ENCODE data around the gene LTBP2. TPM values are rescaled to one million over a fixed set of nuclear protein-coding genes. Genes with fewer than 3 reads are reported as not detected.

The LTBP2 gene
- total RNA-seq = 315 and 335 TPM in 2 replicates

DNA sequence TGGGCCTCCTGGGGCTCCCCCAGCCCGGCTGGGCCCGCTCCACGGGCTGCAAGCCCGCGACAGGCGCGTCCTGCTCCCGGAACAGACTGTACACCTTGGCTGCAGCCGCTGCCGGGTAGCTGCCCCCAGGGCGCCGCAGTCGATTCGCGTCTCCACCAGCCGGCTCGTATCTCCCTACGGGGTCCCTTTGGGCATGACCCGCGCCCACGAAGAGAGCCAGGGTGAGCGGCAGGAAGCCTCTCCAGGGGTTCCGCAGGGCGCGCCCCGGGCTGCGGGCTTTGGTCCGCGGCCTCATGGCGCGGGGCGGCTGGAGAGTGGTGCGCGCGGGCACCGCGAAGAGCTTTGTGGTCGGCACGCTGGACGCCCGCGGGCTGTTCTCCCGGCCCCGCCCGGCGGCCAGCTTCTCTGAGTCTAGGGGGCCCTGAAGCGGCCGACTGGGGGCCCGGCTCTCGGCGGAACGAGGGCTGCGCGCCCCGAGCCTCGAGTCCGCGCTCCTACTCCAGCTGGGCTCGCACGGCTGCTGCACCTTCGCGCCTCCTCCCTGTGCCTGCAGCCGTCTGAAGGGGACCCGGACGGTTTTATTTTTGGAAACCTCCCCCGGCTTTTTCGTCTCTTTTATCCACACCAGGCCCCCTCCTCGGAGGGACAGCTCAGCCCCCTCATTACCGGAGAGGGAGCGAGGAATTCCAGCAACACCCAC lies at the start of gene LTBP2:
Gene LTBP2 (minus strand): TSS at position 588 of the 700 bp plus-strand sequence. CDS start 293 bp downstream, at position 295.

DNA sequence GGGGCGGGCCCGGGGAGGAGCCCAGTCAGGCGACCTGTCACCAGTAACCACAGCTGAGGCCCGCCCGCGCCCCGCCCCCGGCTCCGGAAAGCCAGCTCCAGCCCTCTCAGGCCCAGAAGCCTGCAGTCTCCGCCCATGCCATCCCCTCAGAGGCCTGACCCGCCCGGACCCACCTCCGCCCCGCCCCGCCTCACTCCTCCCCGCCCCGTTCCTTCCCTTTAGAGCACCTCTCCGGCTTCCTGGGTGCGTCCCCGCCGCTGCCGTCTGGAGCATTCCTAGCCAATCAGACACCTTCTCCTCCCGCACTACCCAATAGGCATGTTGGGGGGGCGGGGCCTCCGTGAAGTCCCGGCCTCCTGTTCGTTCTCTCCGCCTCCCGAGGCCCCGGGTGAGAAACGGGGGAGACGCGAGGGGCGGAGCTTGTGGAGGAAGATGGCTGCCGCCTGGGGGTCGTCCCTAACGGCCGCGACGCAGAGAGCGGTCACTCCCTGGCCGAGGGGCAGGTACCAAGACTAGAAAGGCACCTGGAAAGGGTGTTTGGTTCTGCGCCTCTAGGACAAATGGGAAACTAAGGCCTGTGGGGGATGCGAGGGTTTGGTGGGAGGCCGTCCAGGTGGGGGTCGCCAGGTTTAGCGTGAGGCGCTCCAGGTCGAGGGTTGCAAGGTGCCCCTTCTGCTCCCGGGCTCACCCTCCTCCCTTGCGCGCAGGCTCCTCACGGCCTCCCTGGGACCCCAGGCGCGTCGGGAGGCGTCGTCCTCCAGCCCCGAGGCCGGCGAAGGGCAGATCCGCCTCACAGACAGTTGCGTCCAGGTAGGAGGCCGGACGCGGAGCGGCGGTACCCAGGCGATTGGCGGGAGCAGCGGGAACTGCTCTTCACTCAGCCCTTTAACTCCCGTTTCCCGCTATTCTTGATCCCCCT lies 118.4 kb downstream of the LTBP2 start, which contains the start of gene ISCA2:
Gene ISCA2 (plus strand): TSS at position 423 of the 919 bp plus-strand sequence. CDS start 10 bp downstream, at position 433.

DNA sequence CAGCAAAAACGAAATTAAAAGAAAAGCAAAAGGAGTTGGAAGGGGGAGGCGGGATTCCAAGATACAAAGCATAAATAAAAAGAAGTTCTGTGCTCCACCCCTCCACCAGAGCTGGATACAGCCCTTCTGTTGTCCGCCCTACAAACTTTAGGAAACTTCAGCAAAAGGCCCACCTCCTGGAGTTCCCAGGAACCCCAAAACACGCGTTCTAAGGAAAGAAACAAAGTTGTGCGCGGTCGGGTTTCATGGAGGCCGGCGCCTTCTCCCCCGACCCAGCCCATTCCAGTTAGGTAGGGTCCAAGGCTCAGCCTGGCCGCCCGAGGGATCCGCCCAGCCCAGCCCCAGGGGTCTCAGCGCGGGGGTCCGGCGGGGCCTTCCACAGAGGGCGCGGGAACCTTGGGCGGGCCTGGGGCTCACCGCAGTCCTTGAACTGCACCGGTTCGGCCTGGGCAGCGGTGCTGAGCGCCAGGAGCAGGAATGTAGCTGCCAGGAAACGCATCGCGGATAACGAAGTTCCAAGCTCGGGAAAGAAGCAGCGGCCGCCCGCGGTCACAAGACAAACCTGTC lies 119.2 kb downstream of the LTBP2 start, which contains the start of gene NPC2:
Gene NPC2 (minus strand): TSS at position 530 of the 567 bp plus-strand sequence. CDS start 31 bp downstream, at position 499.

Other genes with a start within 250 kb of the LTBP2 start
- under 0.01 TPM in 1 of 2 replicates, not detected in the other for gene SYNDIG1L, start 186.0 kb downstream of the LTBP2 start, total RNA-seq
- 167 and 276 TPM in 2 replicates for gene NPC2, start 118.9 kb downstream of the LTBP2 start, total RNA-seq
- gene ISCA2, start 118.5 kb downstream of the LTBP2 start, total RNA-seq = 12.0 and 14.6 TPM in 2 replicates
- 25.9 and 26.9 TPM in 2 replicates for gene AREL1, start 100.8 kb upstream of the LTBP2 start, total RNA-seq
- gene FCF1, start 100.9 kb upstream of the LTBP2 start, total RNA-seq = 49.4 and 68.9 TPM in 2 replicates
- gene YLPM1, start 151.1 kb upstream of the LTBP2 start, total RNA-seq = 51.3 and 52.8 TPM in 2 replicates